Astrocyte (in vitro differentiated cells and primary cell): ENCODE data around the gene ITGB3. TPM values are rescaled to one million over a fixed set of nuclear protein-coding genes. Genes with fewer than 3 reads are reported as not detected.

Experiments used
- DNase-seq: peaks from one replicate; pipeline ENCODE4 v3.0.0-alpha.2; 2010; ENCODE audit warnings: low read depth
- FAIRE-seq: peaks from 2 replicates; lab custom pipeline; 2011; peaks lifted over from hg19 to GRCh38; lab: Jason Lieb, UNC
- H2AFZ ChIP-seq: 2 replicates; pipeline ENCODE4 v1.6.0; 2012; ENCODE audit warnings: low read depth, low read length, inconsistent platforms
- H3K27ac ChIP-seq: 2 replicates; pipeline ENCODE4 v1.5.1; 2011; ENCODE audit warnings: low read depth, low read length, inconsistent platforms
- H3K27me3 ChIP-seq: 2 replicates; pipeline ENCODE4 v1.6.0; 2011; ENCODE audit warnings: low read length, inconsistent platforms; ENCODE audit not compliant: insufficient read depth
- H3K36me3 ChIP-seq: 2 replicates; pipeline ENCODE4 v1.5.1; 2011; ENCODE audit warnings: low read length, inconsistent platforms; ENCODE audit not compliant: insufficient read depth
- H3K4me1 ChIP-seq: 2 replicates; pipeline ENCODE4 v1.5.1; 2011; ENCODE audit warnings: low read length, inconsistent platforms; ENCODE audit not compliant: insufficient read depth
- H3K4me2 ChIP-seq: 2 replicates; pipeline ENCODE4 v1.6.0; 2012; ENCODE audit warnings: low read length, inconsistent platforms
- H3K4me3 ChIP-seq: 2 replicates; pipeline ENCODE4 v1.5.1; 2011; ENCODE audit warnings: low read depth, mild to moderate bottlenecking, low read length, inconsistent platforms; ENCODE audit not compliant: insufficient read depth
- H3K79me2 ChIP-seq: 2 replicates; pipeline ENCODE4 v1.6.0; 2012; ENCODE audit warnings: mild to moderate bottlenecking, low read length, inconsistent platforms; ENCODE audit not compliant: insufficient read depth
- H3K9ac ChIP-seq: 2 replicates; pipeline ENCODE4 v1.6.0; 2012; ENCODE audit warnings: mild to moderate bottlenecking, low read length, inconsistent platforms
- H3K9me3 ChIP-seq: 2 replicates; pipeline ENCODE4 v1.5.1; 2012; ENCODE audit warnings: low read depth, mild to moderate bottlenecking, low read length, inconsistent platforms; ENCODE audit not compliant: insufficient read depth
- H4K20me1 ChIP-seq: 2 replicates; pipeline ENCODE4 v1.6.0; 2012; ENCODE audit warnings: low read length, inconsistent platforms; ENCODE audit not compliant: insufficient read depth
- H3K27ac Mint-ChIP-seq: one replicate; pipeline ENCODE4 v1.8.0; 2021; ENCODE audit warnings: mild to moderate bottlenecking, mixed read lengths; ENCODE audit not compliant: unreplicated experiment
- H3K27me3 Mint-ChIP-seq: one replicate; pipeline ENCODE4 v1.8.0; 2021; ENCODE audit warnings: low read depth, mixed read lengths; ENCODE audit not compliant: unreplicated experiment
- H3K36me3 Mint-ChIP-seq: one replicate; pipeline ENCODE4 v1.8.0; 2021; ENCODE audit warnings: low read depth, mixed read lengths; ENCODE audit not compliant: unreplicated experiment
- H3K4me1 Mint-ChIP-seq: one replicate; pipeline ENCODE4 v1.8.0; 2021; ENCODE audit warnings: low read depth, mixed read lengths; ENCODE audit not compliant: unreplicated experiment
- H3K4me3 Mint-ChIP-seq: one replicate; pipeline ENCODE4 v1.8.0; 2021; ENCODE audit warnings: mild to moderate bottlenecking, moderate library complexity, mixed read lengths; ENCODE audit not compliant: unreplicated experiment
- H3K9me3 Mint-ChIP-seq: one replicate; pipeline ENCODE4 v1.8.0; 2021; ENCODE audit warnings: mild to moderate bottlenecking, mixed read lengths; ENCODE audit not compliant: unreplicated experiment
- EZH2 ChIP-seq: IDR thresholded peaks from 2 replicates; pipeline ENCODE4 v1.6.1; 2012; ENCODE audit warnings: mild to moderate bottlenecking, low read length, inconsistent platforms; ENCODE audit not compliant: insufficient read depth
- total RNA-seq: library from RNA; stranded (reverse); gene quantifications from 2 replicates; pipeline ENCODE4 v1.2.1, GENCODE V29; 2021
- TF ChIP-seq, protein P1 (sequence below): IDR thresholded peaks from 2 replicates; pipeline ENCODE4 v1.5.1; 2011; ENCODE audit warnings: low read depth, mild to moderate bottlenecking, inconsistent platforms, low read length, moderate library complexity; ENCODE audit not compliant: insufficient read depth

The ITGB3 gene
- total RNA-seq, 1 donor from 2014 or later, result 44.0 TPM

DNA sequence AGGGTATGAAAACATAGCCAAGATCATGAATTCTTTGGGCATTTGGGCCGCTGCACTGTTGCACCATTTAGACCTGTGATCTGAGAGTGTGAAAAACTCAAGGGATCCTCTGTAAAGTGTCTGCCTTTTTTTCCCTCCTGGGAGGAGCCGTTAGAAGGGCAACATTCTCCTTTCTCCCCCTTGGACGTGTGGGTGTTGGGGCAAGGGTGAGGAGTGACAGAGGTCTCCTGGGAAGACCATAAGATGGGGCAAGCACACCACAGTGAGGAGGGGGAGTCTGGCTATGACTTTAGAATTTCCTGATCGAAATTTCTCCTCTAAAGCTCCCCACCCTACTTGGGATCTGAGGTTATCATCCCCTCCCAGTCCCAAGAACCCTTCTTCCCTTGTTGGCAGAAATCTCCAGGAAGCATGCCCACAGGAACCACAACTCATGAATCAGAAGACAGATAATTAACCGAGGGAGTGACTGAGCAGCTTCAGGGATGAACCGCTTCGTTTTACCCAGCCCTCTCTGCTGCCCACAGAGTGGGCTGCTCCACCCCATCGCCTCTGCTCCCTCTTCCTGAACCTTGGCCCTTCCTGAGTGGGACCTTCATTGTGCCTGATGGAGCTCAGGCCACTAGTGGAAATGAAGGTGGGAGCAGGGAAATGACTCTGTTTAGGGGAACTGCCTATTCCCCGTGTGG lies 4.2 kb downstream of the ITGB3 start:
- H2AFZ ChIP-seq, result no peak overlapping the region
- H3K36me3 Mint-ChIP-seq, result peaks cover 2% of the 10 kb centered on the region
- H3K9me3 Mint-ChIP-seq, result peaks cover 5% of the 10 kb centered on the region
- H3K4me3 Mint-ChIP-seq, result peak overlapping the region; percentile 67
- FAIRE-seq, result peak; percentile 71
- peak overlapping the region; percentile 44 for H3K27ac ChIP-seq
- no peaks in the 10 kb centered on the region for H3K27me3 ChIP-seq
- H3K9me3 ChIP-seq, result no peaks in the 10 kb centered on the region
- peak overlapping the region; percentile 77 for H3K4me2 ChIP-seq
- no peak overlapping the region for H3K4me3 ChIP-seq
- H3K27ac Mint-ChIP-seq, result peak overlapping the region; percentile 86
- peaks cover 20% of the 10 kb centered on the region for H3K4me1 ChIP-seq
- peaks cover 24% of the 10 kb centered on the region for H3K79me2 ChIP-seq
- no peaks in the 10 kb centered on the region for H3K36me3 ChIP-seq
- no peaks in the 10 kb centered on the region for H4K20me1 ChIP-seq
- H3K27me3 Mint-ChIP-seq, result no peaks in the 10 kb centered on the region
- H3K9ac ChIP-seq, result peak overlapping the region; percentile 51
- TF ChIP-seq, protein P1, sequence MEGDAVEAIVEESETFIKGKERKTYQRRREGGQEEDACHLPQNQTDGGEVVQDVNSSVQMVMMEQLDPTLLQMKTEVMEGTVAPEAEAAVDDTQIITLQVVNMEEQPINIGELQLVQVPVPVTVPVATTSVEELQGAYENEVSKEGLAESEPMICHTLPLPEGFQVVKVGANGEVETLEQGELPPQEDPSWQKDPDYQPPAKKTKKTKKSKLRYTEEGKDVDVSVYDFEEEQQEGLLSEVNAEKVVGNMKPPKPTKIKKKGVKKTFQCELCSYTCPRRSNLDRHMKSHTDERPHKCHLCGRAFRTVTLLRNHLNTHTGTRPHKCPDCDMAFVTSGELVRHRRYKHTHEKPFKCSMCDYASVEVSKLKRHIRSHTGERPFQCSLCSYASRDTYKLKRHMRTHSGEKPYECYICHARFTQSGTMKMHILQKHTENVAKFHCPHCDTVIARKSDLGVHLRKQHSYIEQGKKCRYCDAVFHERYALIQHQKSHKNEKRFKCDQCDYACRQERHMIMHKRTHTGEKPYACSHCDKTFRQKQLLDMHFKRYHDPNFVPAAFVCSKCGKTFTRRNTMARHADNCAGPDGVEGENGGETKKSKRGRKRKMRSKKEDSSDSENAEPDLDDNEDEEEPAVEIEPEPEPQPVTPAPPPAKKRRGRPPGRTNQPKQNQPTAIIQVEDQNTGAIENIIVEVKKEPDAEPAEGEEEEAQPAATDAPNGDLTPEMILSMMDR, result no peak
- TF ChIP-seq EZH2, result no peak
- H3K4me1 Mint-ChIP-seq, result peaks cover 30% of the 10 kb centered on the region
- DNase-seq, result peak; percentile 88

DNA sequence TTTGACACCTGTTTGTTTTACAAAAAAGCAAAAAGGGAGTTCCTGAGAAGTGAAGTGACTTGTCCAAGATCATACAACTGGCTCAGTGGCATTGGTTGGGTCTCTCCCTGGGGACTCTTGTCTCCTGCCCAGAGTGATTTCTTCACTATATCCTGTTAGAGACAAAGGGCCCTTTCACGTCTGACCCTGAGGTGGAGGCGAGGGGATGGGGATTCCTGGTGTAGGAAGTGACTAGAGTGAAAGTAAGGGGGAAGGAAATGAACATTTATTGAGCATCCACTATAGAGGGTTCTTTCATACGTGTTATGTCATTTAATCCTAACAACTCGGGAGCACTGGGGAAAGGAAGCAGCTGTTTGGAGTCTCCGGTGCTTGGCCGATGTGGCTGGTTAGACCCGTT lies 9.0 kb downstream of the ITGB3 start:
- Histone ChIP-seq H3K27ac (no peak overlapping the region), H3K9ac (no peak overlapping the region), H3K27me3 (no peaks in the 10 kb centered on the region), H3K36me3 (no peaks in the 10 kb centered on the region), H4K20me1 (no peaks in the 10 kb centered on the region), H3K4me3 (no peak overlapping the region), H2AFZ (no peak overlapping the region), H3K4me2 (no peak overlapping the region), H3K79me2 (peaks cover 11% of the 10 kb centered on the region), H3K9me3 (no peaks in the 10 kb centered on the region), H3K4me1 (peaks cover 33% of the 10 kb centered on the region)
- Mint-ChIP-seq H3K9me3 (peaks cover 6% of the 10 kb centered on the region), H3K4me1 (peaks cover 40% of the 10 kb centered on the region), H3K4me3 (no peak overlapping the region), H3K36me3 (peaks cover 2% of the 10 kb centered on the region), H3K27ac (peak overlapping the region; percentile 66), H3K27me3 (no peaks in the 10 kb centered on the region)
- TF ChIP-seq, protein P1, result no peak
- no peak for TF ChIP-seq EZH2
- DNase-seq (no peak), FAIRE-seq (no peak)

DNA sequence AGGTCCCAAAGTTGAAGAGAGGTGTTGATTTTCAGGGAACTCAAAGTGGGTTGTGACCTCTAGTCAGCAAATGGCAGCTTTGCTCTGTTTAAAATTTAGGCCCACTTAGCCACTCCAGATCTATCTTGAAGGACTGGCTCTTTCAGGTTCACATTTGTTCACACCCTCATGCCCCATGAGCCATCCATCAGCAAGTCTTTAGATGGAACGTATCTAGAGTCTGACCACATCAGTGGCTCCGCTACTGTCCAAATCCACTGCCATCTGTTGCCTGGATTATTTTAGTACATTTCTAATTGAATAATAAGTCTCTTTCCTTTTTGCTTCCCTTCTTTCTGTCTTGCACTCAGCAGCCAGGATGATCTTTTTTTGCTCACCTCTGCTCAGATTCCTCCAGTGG lies 10.5 kb downstream of the ITGB3 start:
- H3K27ac Mint-ChIP-seq, result no peak overlapping the region
- H3K27me3 Mint-ChIP-seq, result no peaks in the 10 kb centered on the region
- peaks cover 3% of the 10 kb centered on the region for H3K36me3 Mint-ChIP-seq
- no peaks in the 10 kb centered on the region for H3K27me3 ChIP-seq
- no peaks in the 10 kb centered on the region for H4K20me1 ChIP-seq
- H3K36me3 ChIP-seq, result no peaks in the 10 kb centered on the region
- peaks cover 6% of the 10 kb centered on the region for H3K9me3 Mint-ChIP-seq
- H3K27ac ChIP-seq, result no peak overlapping the region
- DNase-seq (no peak), FAIRE-seq (no peak)
- peaks cover 5% of the 10 kb centered on the region for H3K79me2 ChIP-seq
- no peaks in the 10 kb centered on the region for H3K9me3 ChIP-seq
- H2AFZ ChIP-seq, result no peak overlapping the region
- H3K4me1 Mint-ChIP-seq, result peaks cover 37% of the 10 kb centered on the region
- TF ChIP-seq, protein P1, result no peak
- no peak for TF ChIP-seq EZH2
- H3K4me2 ChIP-seq, result no peak overlapping the region
- H3K9ac ChIP-seq, result no peak overlapping the region
- H3K4me1 ChIP-seq, result peaks cover 30% of the 10 kb centered on the region
- H3K4me3 Mint-ChIP-seq, result no peak overlapping the region
- no peak overlapping the region for H3K4me3 ChIP-seq
